Tibial artery (tissue), 4 donors: Measurements from ENCODE around the gene CACTIN.

Experiments
- DNase-seq, 2 donors: peaks; one replicate each; pipeline ENCODE4 v3.0.0-alpha.2; 2019
- H3K27ac ChIP-seq, 2 donors: fragments of 200-600 bp; sonication (generic) in 1 of 2; 1 replicate in 1 of 2; 2 replicates in 1 of 2; pipeline ENCODE4 v1.5.1; 2018 to 2019; ENCODE audit warnings: mild to moderate bottlenecking in 1 of 2
- H3K27me3 ChIP-seq, 2 donors: fragments of 200-600 bp; sonication (generic) in 1 of 2; one replicate each; pipeline versions ENCODE4 v1.5.1 to v1.6.0; 2016 to 2019
- H3K36me3 ChIP-seq, 3 donors: fragments of 200-600 bp; sonication (generic) in 2 of 3; one replicate each; pipeline ENCODE4 v1.5.1; 2016 to 2019; ENCODE audit warnings: mild to moderate bottlenecking in 2 of 3
- H3K4me1 ChIP-seq, 4 donors: fragments of 200-600 bp; sonication (generic) in 2 of 4; 1 replicate in 3 of 4; 2 replicates in 1 of 4; pipeline ENCODE4 v1.5.1; 2016 to 2019
- H3K4me3 ChIP-seq, 2 donors: fragments of 200-600 bp; sonication (generic) in 1 of 2; 1 replicate in 1 of 2; 2 replicates in 1 of 2; pipeline ENCODE4 v1.5.1; 2018 to 2019; ENCODE audit warnings: mild to moderate bottlenecking in 2 of 2
- H3K9me3 ChIP-seq, 3 donors: fragments of 200-600 bp; sonication (generic) in 1 of 3; one replicate each; pipeline ENCODE4 v1.5.1; 2016 to 2019
- CTCF ChIP-seq, 2 experiments: fragments of 200-600 bp in 1 of 2; fragments of 450-650 bp in 1 of 2; IDR thresholded peaks; one replicate each; pipeline ENCODE4 v1.5.1; 2017 to 2019; ENCODE audit warnings: antibody characterized with exemption in 2 of 2, mild to moderate bottlenecking in 1 of 2, moderate library complexity in 1 of 2
- intact Hi-C: fragments of 100-400 bp; cut with DNase I; formaldehyde crosslinking; loops from one replicate; pipeline ENCODE4 v1.15.0; 2023; ENCODE audit warnings: low total_unique reads

The CACTIN gene

GRCh38 chr19:3612901-3613741 lies 13.5 kb downstream of the CACTIN start:
- Histone ChIP-seq H3K4me3 (no peak overlapping the region), H3K9me3 (no peaks in the 10 kb centered on the region), H3K36me3 (peaks cover 9 to 74% (median 24%) of the 10 kb centered on the region in 3 donors), H3K27me3 (no peaks in the 10 kb centered on the region), H3K4me1 (peaks cover 0 to 33% (median 29%) of the 10 kb centered on the region in 4 donors), H3K27ac (no peak overlapping the region)
- TF ChIP-seq CTCF (IDR thresholded peaks at IDR 0.05), result no peak
- no peak for DNase-seq
- intact Hi-C loops, result no loop called here

- H3K9me3 ChIP-seq, result no peaks in the 10 kb centered on the region
- H3K27ac ChIP-seq, result no peak overlapping the region
- intact Hi-C loops, result no loop called here
- no peak for TF ChIP-seq CTCF (IDR thresholded peaks at IDR 0.05)
- H3K4me1 ChIP-seq, result peaks cover 0 to 39% (median 35%) of the 10 kb centered on the region in 4 donors
- H3K27me3 ChIP-seq, result no peaks in the 10 kb centered on the region
- no peak for DNase-seq
- H3K4me3 ChIP-seq, result no peak overlapping the region
- H3K36me3 ChIP-seq, result peaks cover 9 to 68% (median 24%) of the 10 kb centered on the region in 3 donors
Observed at GRCh38 chr19:3612330-3612729, 14.3 kb downstream of the CACTIN start.

GRCh38 chr19:3611841-3612240 lies 14.7 kb downstream of the CACTIN start:
- peaks cover 9 to 63% (median 24%) of the 10 kb centered on the region in 3 donors for H3K36me3 ChIP-seq
- H3K27ac ChIP-seq, result no peak overlapping the region
- peaks cover 0 to 41% (median 37%) of the 10 kb centered on the region in 4 donors for H3K4me1 ChIP-seq
- DNase-seq, result no peak
- H3K9me3 ChIP-seq, result no peaks in the 10 kb centered on the region
- intact Hi-C loops, result no loop called here
- no peak overlapping the region for H3K4me3 ChIP-seq
- H3K27me3 ChIP-seq, result no peaks in the 10 kb centered on the region
- TF ChIP-seq CTCF (IDR thresholded peaks at IDR 0.05), result no peak

GRCh38 chr19:3610745-3611717 lies 15.6 kb downstream of the CACTIN start:
- no peak for DNase-seq
- H3K9me3 ChIP-seq, result no peaks in the 10 kb centered on the region
- no peak overlapping the region for H3K4me3 ChIP-seq
- H3K27me3 ChIP-seq, result no peaks in the 10 kb centered on the region
- peaks cover 9 to 55% (median 24%) of the 10 kb centered on the region in 3 donors for H3K36me3 ChIP-seq
- TF ChIP-seq CTCF (IDR thresholded peaks at IDR 0.05), result no peak
- H3K4me1 ChIP-seq, result peaks cover 0 to 46% (median 37%) of the 10 kb centered on the region in 4 donors
- H3K27ac ChIP-seq, result peak overlapping the region; percentile 96 to 97
- intact Hi-C loops, result no loop called here
